ENCODE data around the gene CD4. TPM values are rescaled to one million over a fixed set of nuclear protein-coding genes. Genes with fewer than 3 reads are reported as not detected.

Gene CD4
- total and polyA plus RNA-seq, 2 donors (not counting 3 experiments of a cell fraction or from before 2014, with no cell fraction given), result not detected

GRCh38 chr12:6833189-6833890 is 44.0 kb downstream of the CD4 start:
- no peak overlapping the region for H3K9ac ChIP-seq (replicated peaks; ENCODE audit: extremely low read depth, insufficient read depth, low read length)
- H3K9me3 ChIP-seq (replicated peaks; ENCODE audit: control insufficient read depth, insufficient read depth, low read length), result no peaks in the 10 kb centered on the region
- H3K27me3 ChIP-seq (ENCODE audit: control insufficient read depth in 2 of 2, insufficient read depth in 2 of 2, low read length in 2 of 2), result no peaks in the 10 kb centered on the region
- H3K36me3 ChIP-seq (ENCODE audit: control insufficient read depth in 2 of 2, extremely low read depth in 1 of 2, insufficient read depth in 2 of 2, low read length in 2 of 2), result peaks cover 3 to 37% of the 10 kb centered on the region in 2 experiments
- TF ChIP-seq JUN (IDR thresholded peaks at IDR 0.05; ENCODE audit: borderline replicate concordance, insufficient read depth, insufficient read length, low read depth) (no peak), MAX (IDR thresholded peaks at IDR 0.05; ENCODE audit: insufficient read depth, insufficient read length) (no peak)
- DNase-seq (ENCODE audit: low read depth, low spot score) (no peak), FAIRE-seq (no peak)
- POLR2A ChIA-PET, result no interaction called here
- H4K20me1 ChIP-seq (replicated peaks; ENCODE audit: control insufficient read depth, extremely low read depth, insufficient read depth, low read length), result no peaks in the 10 kb centered on the region
- dilution Hi-C loops (cut with MboI; ENCODE audit: extremely low pct_ligation_motif_present, low sequenced_read_pairs) (no loop called here), intact Hi-C loops (cut with micrococcal nuclease) (no loop called here)
- H3K27ac ChIP-seq (ENCODE audit: insufficient read depth, low read depth, low read length), result no peak overlapping the region
- H3K79me2 ChIP-seq (ENCODE audit: control insufficient read depth, insufficient read depth, low read length), result peaks cover 23% of the 10 kb centered on the region
- H2AFZ ChIP-seq (ENCODE audit: low read depth, low read length), result no peak overlapping the region
- no peak overlapping the region for H3K4me3 ChIP-seq (replicated peaks in 1 of 3; ENCODE audit: insufficient read depth in 1 of 3, low read depth in 1 of 3, low read length in 3 of 3)
- CTCF ChIA-PET, result interaction anchor here (1.2 to 2.9 kb wide), 3 partner anchors 18 to 80 kb away, joined by 4 to 17 read pairs (median 6); partner anchors contain the start of genes CDCA3, MLF2 and SPSB2
- H3K4me2 ChIP-seq (ENCODE audit: insufficient read depth, low read length), result no peak overlapping the region
- no peaks in the 10 kb centered on the region for H3K9me1 ChIP-seq (replicated peaks; ENCODE audit: control insufficient read depth, extremely low read depth, insufficient read depth, low read length)
- peaks cover 9% of the 10 kb centered on the region for H3K4me1 ChIP-seq (ENCODE audit: control insufficient read depth, extremely low read depth, insufficient read depth, low read length)
- BruUV-seq (replicated peaks), result no TSS peak

- Histone ChIP-seq H2AFZ (ENCODE audit: low read depth, low read length) (no peak overlapping the region), H3K9me3 (replicated peaks; ENCODE audit: control insufficient read depth, insufficient read depth, low read length) (no peaks in the 10 kb centered on the region), H3K4me1 (ENCODE audit: control insufficient read depth, extremely low read depth, insufficient read depth, low read length) (peaks cover 9% of the 10 kb centered on the region), H4K20me1 (replicated peaks; ENCODE audit: control insufficient read depth, extremely low read depth, insufficient read depth, low read length) (no peaks in the 10 kb centered on the region), H3K4me3 (replicated peaks in 1 of 3; ENCODE audit: insufficient read depth in 1 of 3, low read depth in 1 of 3, low read length in 3 of 3) (no peak overlapping the region), H3K9ac (replicated peaks; ENCODE audit: extremely low read depth, insufficient read depth, low read length) (no peak overlapping the region), H3K79me2 (ENCODE audit: control insufficient read depth, insufficient read depth, low read length) (peaks cover 15% of the 10 kb centered on the region), H3K27me3 (ENCODE audit: control insufficient read depth in 2 of 2, insufficient read depth in 2 of 2, low read length in 2 of 2) (no peaks in the 10 kb centered on the region), H3K36me3 (ENCODE audit: control insufficient read depth in 2 of 2, extremely low read depth in 1 of 2, insufficient read depth in 2 of 2, low read length in 2 of 2) (peaks cover 3 to 45% of the 10 kb centered on the region in 2 experiments), H3K9me1 (replicated peaks; ENCODE audit: control insufficient read depth, extremely low read depth, insufficient read depth, low read length) (no peaks in the 10 kb centered on the region), H3K4me2 (ENCODE audit: insufficient read depth, low read length) (no peak overlapping the region), H3K27ac (ENCODE audit: insufficient read depth, low read depth, low read length) (no peak overlapping the region)
- BruUV-seq (replicated peaks), result no TSS peak
- dilution Hi-C loops (cut with MboI; ENCODE audit: extremely low pct_ligation_motif_present, low sequenced_read_pairs), result no loop called here
- CTCF ChIA-PET, result interaction anchor here (0.5 to 2.9 kb wide), 8 partner anchors 9 to 219 kb away, joined by 3 to 17 read pairs (median 4); partner anchors contain the start of genes CDCA3, MLF2, PTMS and USP5
- TF ChIP-seq POLR2AphosphoS5 (IDR thresholded peaks at IDR 0.05; ENCODE audit: insufficient read depth, low read depth, low read length) (no peak), JUN (IDR thresholded peaks at IDR 0.05; ENCODE audit: borderline replicate concordance, insufficient read depth, insufficient read length, low read depth) (no peak), EZH2 (IDR thresholded peaks at IDR 0.05; ENCODE audit: borderline replicate concordance, low read depth, low read length, severe bottlenecking) (no peak), GATA2 (IDR thresholded peaks at IDR 0.05; ENCODE audit: insufficient read depth, insufficient read length, low read depth, low read length) (no peak), CTCF (IDR thresholded peaks at IDR 0.05; ENCODE audit: extremely low read depth in 1 of 2, insufficient read depth in 1 of 2, low read depth in 1 of 2, low read length in 2 of 2) (no peak)
- intact Hi-C loops (cut with micrococcal nuclease), result loop anchor here (2.0 kb wide), 1 partner anchor 17 kb away; the partner anchor contains the start of gene CDCA3
- DNase-seq (ENCODE audit: low read depth, low spot score) (no peak), FAIRE-seq (no peak)
- POLR2A ChIA-PET, result interaction anchor here (1.0 kb wide), 1 partner anchor 33 kb away, joined by 3 read pairs; the partner anchor contains the start of gene TPI1
Observed at GRCh38 chr12:6834254-6834653, 44.9 kb downstream of the CD4 start.
